Measurements from ENCODE around the gene TMC5. TPM values are rescaled to one million over a fixed set of nuclear protein-coding genes. Genes with fewer than 3 reads are reported as not detected.

The TMC5 gene
- polyA plus RNA-seq, 3 donors: not detected

DNA sequence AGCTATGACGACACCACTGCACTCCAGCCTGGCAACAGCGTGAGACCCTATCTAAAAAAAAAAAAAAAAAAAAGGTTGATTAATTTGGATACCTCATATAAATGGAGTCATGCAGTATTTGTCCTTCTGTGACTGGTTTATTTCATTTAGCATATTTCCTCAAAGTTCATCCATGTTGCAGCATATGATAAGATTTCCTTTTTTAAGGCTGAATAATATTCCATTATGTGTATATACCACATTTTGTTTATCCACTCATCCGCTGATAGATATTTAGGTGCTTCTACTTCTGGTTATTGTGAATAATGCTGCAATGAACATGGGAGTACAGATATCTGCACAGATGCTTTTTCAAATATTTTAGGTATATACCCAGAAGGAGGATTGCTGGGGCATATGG is 43.3 kb upstream of the TMC5 start:
- H2AFZ ChIP-seq (ENCODE audit: insufficient read depth, low read depth, low read length, poor library complexity, severe bottlenecking): no peak overlapping the region
- TF ChIP-seq, protein P1, sequence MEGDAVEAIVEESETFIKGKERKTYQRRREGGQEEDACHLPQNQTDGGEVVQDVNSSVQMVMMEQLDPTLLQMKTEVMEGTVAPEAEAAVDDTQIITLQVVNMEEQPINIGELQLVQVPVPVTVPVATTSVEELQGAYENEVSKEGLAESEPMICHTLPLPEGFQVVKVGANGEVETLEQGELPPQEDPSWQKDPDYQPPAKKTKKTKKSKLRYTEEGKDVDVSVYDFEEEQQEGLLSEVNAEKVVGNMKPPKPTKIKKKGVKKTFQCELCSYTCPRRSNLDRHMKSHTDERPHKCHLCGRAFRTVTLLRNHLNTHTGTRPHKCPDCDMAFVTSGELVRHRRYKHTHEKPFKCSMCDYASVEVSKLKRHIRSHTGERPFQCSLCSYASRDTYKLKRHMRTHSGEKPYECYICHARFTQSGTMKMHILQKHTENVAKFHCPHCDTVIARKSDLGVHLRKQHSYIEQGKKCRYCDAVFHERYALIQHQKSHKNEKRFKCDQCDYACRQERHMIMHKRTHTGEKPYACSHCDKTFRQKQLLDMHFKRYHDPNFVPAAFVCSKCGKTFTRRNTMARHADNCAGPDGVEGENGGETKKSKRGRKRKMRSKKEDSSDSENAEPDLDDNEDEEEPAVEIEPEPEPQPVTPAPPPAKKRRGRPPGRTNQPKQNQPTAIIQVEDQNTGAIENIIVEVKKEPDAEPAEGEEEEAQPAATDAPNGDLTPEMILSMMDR (IDR thresholded peaks at IDR 0.05): no peak
- WGBS (ENCODE audit: insufficient coverage): no CpG with 5 or more reads among the region's 3 CpGs

DNA sequence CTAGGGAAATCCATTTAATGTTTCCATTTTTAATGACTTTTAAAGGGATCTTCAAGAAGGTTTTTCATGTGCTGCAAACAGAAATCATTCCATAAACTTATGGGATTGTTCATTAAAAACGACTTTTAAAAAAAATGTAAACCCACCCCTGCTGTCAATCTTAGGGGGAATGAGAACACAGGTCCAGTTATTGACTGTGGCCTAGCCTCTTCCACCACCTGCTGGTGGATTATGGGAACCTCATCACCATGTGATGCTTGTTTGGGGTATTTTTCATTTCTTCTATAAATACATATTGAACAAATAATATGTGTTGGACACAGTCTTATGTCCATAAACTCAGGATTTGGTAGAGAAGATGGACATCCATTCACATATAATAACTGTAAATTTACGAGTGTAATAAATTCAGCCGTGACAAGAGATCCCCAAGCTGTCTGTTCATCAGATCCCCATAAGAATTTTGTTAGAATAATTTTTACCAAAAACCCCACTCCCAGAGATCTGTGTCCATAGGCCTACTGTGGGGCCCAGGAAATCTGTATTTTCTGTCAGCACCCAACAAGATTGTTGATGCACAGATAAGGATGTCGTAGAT is 42.0 kb upstream of the TMC5 start:
- no CpG with 5 or more reads among the region's 4 CpGs for WGBS (ENCODE audit: insufficient coverage)
- H3K9me3 ChIP-seq (replicated peaks in 1 of 2; ENCODE audit: control insufficient read depth in 1 of 2, insufficient read depth in 1 of 2, low read length in 2 of 2): no peaks in the 10 kb centered on the region
- no peaks in the 10 kb centered on the region for H4K20me1 ChIP-seq (ENCODE audit: insufficient read depth, low read length)
- TF ChIP-seq, protein P1 (IDR thresholded peaks at IDR 0.05): peak; percentile 95
- Mint-ChIP-seq H3K27me3 (ENCODE audit: low read depth in 3 of 3) (peaks cover 0 to 8% (median 6%) of the 10 kb centered on the region in 3 donors), H3K4me3 (no peak overlapping the region), H3K27ac (no peak overlapping the region), H3K4me1 (no peaks in the 10 kb centered on the region), H3K9me3 (peaks cover 0 to 8% (median 4%) of the 10 kb centered on the region in 7 donors), H3K36me3 (no peaks in the 10 kb centered on the region)
- no peak overlapping the region for H3K4me3 ChIP-seq (replicated peaks in 1 of 3; ENCODE audit: low read depth in 2 of 3, low read length in 3 of 3)
- intact Hi-C loops (cut with micrococcal nuclease): loop anchor here (1.0 to 5.0 kb wide), 4 partner anchors 207 to 289 kb away; partner anchors contain the start of gene SYT17 (in 2 of the 2)
- H3K27ac ChIP-seq (ENCODE audit: low read depth in 1 of 2, low read length in 2 of 2): no peak overlapping the region
- H3K9ac ChIP-seq (ENCODE audit: insufficient read depth, low read length, poor library complexity, severe bottlenecking): no peak overlapping the region
- no peak overlapping the region for H3K4me2 ChIP-seq (replicated peaks; ENCODE audit: extremely low read depth, low read length, poor library complexity, severe bottlenecking)
- H3K79me2 ChIP-seq (ENCODE audit: insufficient read depth, low read length): no peaks in the 10 kb centered on the region
- no peaks in the 10 kb centered on the region for H3K4me1 ChIP-seq (ENCODE audit: control insufficient read depth in 1 of 2, insufficient read depth in 2 of 2, low read length in 2 of 2)
- DNase-seq: peak; percentile 32 to 55 (median 52)
- no peaks in the 10 kb centered on the region for H3K36me3 ChIP-seq (replicated peaks in 1 of 2; ENCODE audit: control insufficient read depth in 1 of 2, insufficient read depth in 2 of 2, low read length in 2 of 2)
- no peaks in the 10 kb centered on the region for H3K27me3 ChIP-seq (ENCODE audit: control insufficient read depth in 2 of 2, insufficient read depth in 2 of 2, low read length in 2 of 2)
- H2AFZ ChIP-seq (ENCODE audit: insufficient read depth, low read depth, low read length, poor library complexity, severe bottlenecking): no peak overlapping the region

More for the DNA sequence above, 43.3 kb upstream of the TMC5 start:
- Histone ChIP-seq H3K36me3 (replicated peaks in 1 of 2; ENCODE audit: control insufficient read depth in 1 of 2, insufficient read depth in 2 of 2, low read length in 2 of 2) (no peaks in the 10 kb centered on the region), H3K9ac (ENCODE audit: insufficient read depth, low read length, poor library complexity, severe bottlenecking) (no peak overlapping the region), H3K4me3 (replicated peaks in 1 of 3; ENCODE audit: low read depth in 2 of 3, low read length in 3 of 3) (no peak overlapping the region), H3K4me1 (ENCODE audit: control insufficient read depth in 1 of 2, insufficient read depth in 2 of 2, low read length in 2 of 2) (no peaks in the 10 kb centered on the region), H3K27me3 (ENCODE audit: control insufficient read depth in 2 of 2, insufficient read depth in 2 of 2, low read length in 2 of 2) (no peaks in the 10 kb centered on the region), H4K20me1 (ENCODE audit: insufficient read depth, low read length) (no peaks in the 10 kb centered on the region), H3K27ac (ENCODE audit: low read depth in 1 of 2, low read length in 2 of 2) (no peak overlapping the region), H3K79me2 (ENCODE audit: insufficient read depth, low read length) (no peaks in the 10 kb centered on the region), H3K4me2 (replicated peaks; ENCODE audit: extremely low read depth, low read length, poor library complexity, severe bottlenecking) (no peak overlapping the region), H3K9me3 (replicated peaks in 1 of 2; ENCODE audit: control insufficient read depth in 1 of 2, insufficient read depth in 1 of 2, low read length in 2 of 2) (no peaks in the 10 kb centered on the region)
- Mint-ChIP-seq H3K27ac (no peak overlapping the region), H3K9me3 (peaks cover 0 to 8% (median 3%) of the 10 kb centered on the region in 7 donors), H3K36me3 (no peaks in the 10 kb centered on the region), H3K4me3 (no peak overlapping the region), H3K27me3 (ENCODE audit: low read depth in 3 of 3) (peaks cover 4 to 8% (median 6%) of the 10 kb centered on the region in 3 donors), H3K4me1 (no peaks in the 10 kb centered on the region)
- intact Hi-C loops (cut with micrococcal nuclease): loop anchor here in 1 of 2 donors (2.0 kb wide), 1 partner anchor 288 kb away; no protein-coding TSS in a partner anchor
- no peak for DNase-seq

Data from CD14-positive monocyte (primary cell).